Measurements from ENCODE around the gene TICAM1.

DNA sequence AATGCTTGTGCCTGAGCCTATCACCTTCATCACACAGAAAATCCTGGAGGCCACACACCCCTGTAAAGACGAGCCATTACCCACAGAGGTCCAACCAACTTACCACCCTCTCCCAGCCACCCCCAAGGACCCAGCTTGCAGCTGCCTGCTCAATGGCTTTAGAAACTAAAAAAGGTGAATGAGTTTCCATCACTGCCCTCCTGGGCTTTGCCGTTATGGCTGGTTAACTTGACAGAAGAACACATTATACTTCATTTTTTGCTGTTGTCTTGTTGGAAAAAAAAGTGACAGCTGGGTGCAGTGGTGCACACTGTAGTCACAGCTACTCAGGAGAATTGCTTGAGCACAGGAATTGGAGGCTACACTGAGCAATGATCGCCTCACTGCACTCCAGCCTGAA lies 57.4 kb downstream of the TICAM1 start:
- TF ChIP-seq, protein P1, sequence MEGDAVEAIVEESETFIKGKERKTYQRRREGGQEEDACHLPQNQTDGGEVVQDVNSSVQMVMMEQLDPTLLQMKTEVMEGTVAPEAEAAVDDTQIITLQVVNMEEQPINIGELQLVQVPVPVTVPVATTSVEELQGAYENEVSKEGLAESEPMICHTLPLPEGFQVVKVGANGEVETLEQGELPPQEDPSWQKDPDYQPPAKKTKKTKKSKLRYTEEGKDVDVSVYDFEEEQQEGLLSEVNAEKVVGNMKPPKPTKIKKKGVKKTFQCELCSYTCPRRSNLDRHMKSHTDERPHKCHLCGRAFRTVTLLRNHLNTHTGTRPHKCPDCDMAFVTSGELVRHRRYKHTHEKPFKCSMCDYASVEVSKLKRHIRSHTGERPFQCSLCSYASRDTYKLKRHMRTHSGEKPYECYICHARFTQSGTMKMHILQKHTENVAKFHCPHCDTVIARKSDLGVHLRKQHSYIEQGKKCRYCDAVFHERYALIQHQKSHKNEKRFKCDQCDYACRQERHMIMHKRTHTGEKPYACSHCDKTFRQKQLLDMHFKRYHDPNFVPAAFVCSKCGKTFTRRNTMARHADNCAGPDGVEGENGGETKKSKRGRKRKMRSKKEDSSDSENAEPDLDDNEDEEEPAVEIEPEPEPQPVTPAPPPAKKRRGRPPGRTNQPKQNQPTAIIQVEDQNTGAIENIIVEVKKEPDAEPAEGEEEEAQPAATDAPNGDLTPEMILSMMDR (IDR thresholded peaks at IDR 0.05), result no peak
- no peak for TF ChIP-seq POLR2A (IDR thresholded peaks at IDR 0.05)

Data from esophagus squamous epithelium (tissue), 4 donors.